Activated CD8-positive, alpha-beta memory T cell treated with anti-CD3 and anti-CD28 coated beads, Interleukin-2, amount 50 U/mL, for 1 hour (primary cell): ENCODE data around the gene KRTAP4-7.
"Not testable (repeated sequence)": the region's sequence is repeated elsewhere in the genome, so short reads cannot be mapped to it uniquely, and the experiment has no call there.

Experiments used
- DNase-seq: peaks from one replicate; pipeline ENCODE4 v3.0.0-alpha.2; 2020; ENCODE audit errors: extremely low read depth

Gene KRTAP4-7

GRCh38 chr17:41108728-41109386, 24.9 kb downstream of the KRTAP4-7 start:
- DNase-seq = not testable (repeated sequence)

- DNase-seq = no peak
Measured at GRCh38 chr17:41111151-41111885, 27.4 kb downstream of the KRTAP4-7 start.

DNA sequence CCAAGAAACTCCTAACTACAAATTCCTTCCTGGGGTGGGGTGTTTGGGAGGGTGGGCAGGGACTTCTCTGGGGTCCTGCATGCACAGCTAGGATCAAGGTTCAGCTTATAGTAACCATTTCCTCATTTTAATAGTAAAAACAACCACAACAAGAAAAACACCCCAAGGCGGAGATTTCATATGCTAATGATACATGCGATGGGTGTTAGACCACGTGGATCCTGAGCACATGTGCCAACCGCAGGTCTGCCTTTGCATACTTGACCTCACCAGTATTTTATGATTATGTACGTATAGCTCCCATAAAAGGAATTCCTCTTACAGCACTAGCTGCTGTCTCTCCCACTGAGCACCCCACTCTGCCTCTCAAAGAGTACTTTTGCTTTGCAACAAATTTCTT, 32.3 kb downstream of the KRTAP4-7 start:
- DNase-seq = no peak

- not testable (repeated sequence) for DNase-seq
Measured at GRCh38 chr17:41117846-41118386, 34.0 kb downstream of the KRTAP4-7 start, which contains the start of gene KRTAP4-11. KRTAP4-11 (minus strand) TSS chr17:41118373; CDS start chr17:41118315, 58 bp downstream.

GRCh38 chr17:41118721-41119120, 34.8 kb downstream of the KRTAP4-7 start:
- no peak for DNase-seq

GRCh38 chr17:41119696-41120690, 36.0 kb downstream of the KRTAP4-7 start:
- DNase-seq = not testable (repeated sequence)

DNA sequence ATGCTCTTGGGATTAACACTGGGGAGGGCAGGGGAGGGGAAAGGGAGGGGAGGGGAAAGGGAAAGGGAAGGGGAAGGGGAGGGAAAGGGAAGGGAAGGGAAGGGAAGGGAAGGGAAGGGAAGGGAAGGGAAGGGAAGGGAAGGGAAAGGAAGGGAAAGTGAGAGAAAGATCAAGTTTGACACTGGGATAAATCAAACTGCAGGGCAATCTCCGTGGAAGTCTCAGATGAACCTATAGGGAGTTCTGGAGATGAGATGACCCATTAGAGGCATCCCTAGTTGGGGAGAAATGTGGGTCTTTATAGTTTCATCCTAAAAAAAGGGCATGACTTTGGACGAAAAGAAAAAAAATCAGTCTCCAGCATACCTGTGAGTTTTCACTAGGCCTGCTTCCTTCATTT, 37.8 kb downstream of the KRTAP4-7 start:
- no peak for DNase-seq

GRCh38 chr17:41123292-41123990, 39.5 kb downstream of the KRTAP4-7 start:
- DNase-seq = not testable (repeated sequence)

DNA sequence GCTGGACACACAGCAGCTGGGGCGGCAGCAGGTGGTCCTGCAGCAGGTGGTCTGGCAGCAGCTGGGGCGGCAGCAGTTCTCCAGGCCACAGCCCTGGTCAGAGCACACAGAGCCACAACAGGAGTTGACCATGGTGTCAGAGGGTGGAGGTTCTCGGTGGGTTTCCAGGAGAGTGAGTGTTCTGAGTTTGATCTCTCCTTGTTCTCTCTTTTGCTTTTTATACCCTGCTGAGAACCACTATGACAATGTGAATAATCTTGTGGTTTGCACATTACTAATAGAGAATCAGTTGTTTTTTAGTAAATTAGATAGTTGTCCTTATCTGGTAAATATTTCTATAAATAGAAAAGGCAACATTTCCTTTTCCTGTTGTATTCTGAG, 40.0 kb downstream of the KRTAP4-7 start, which contains the start of gene KRTAP4-12:
TSS of gene KRTAP4-12 (minus strand) at position 192 of the 381 bp plus-strand sequence. CDS start at position 132, 60 bp downstream.
- DNase-seq = not testable (repeated sequence)

GRCh38 chr17:41125064-41125463, 41.1 kb downstream of the KRTAP4-7 start:
- DNase-seq = no peak

GRCh38 chr17:41126412-41126811, 42.5 kb downstream of the KRTAP4-7 start:
- no peak for DNase-seq

GRCh38 chr17:41127371-41127770, 43.4 kb downstream of the KRTAP4-7 start:
- DNase-seq = no peak

DNA sequence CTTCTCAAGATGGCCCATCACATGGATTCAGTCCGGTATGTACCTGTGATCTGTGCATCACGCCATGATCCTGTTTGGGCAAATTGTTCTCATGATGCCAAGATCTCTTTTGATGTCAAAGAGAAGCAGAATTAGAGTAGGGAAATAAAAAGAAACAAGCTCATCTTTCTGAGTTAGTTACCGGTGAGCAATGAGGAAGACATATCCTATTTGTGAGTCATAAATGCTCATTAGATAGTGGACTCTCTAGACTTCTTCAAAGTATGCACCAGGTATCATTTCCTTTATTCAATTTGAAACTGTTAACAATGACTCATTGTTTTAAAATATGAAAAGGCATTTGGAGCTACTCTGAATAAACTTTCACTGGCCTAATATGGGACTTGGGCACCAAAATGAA, 48.0 kb downstream of the KRTAP4-7 start:
- DNase-seq = no peak

DNA sequence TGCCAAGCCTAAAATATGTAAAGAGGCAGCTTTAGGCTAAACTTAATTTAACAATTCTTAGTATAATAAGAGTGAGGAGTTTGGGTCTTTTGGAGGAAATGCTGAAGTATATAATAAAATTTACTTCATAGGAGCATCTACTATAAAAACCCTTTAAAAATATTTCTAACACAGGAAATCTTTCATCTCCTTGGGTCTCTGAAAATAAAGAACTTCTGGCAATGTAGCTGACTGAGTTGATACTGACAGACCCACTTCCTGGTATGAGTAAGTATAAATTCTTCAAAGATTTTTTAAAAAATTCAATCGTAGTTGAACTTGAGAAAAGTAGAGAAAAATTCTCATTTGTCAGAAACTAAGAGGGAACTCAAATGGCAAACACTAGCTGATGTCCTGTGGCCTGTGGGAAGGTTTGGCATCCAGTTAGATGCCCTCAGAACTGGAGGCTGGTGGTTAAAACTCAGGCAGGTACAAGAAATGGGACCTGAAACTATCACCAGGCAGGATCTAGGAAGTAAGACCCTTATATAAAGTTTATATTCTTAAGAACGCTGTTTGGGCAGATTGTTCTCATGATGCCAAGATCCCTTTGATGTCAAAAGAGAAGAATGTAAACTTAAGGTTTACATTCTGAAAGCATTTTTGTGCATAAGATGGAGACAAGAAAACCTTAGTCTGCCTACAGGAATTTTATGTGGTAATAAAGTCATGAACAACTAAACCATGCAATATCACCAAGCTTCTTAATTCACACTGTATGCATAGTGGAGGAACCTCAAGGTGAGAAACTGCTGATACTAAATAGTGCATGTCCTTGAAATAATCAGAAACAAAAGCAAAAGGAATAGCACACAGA, 50.2 kb downstream of the KRTAP4-7 start:
- no peak for DNase-seq
